Measurements from ENCODE around the gene AIFM2. TPM values are rescaled to one million over a fixed set of nuclear protein-coding genes. Genes with fewer than 3 reads are reported as not detected.

Gene AIFM2
- total and polyA plus RNA-seq, 2 of the 13 experiments (the other 11 are each of a cell fraction or from before 2014, with no cell fraction given): 20.3 to 29.5 TPM

- TF ChIP-seq PRDM10 (CRISPR knock-in tag; IDR thresholded peaks at IDR 0.05; ENCODE audit: low read depth) (peak; percentile 56; the same call in 1 of the 2 replicates), STAT5B (CRISPR knock-in tag; IDR thresholded peaks at IDR 0.05) (0 out of 2 replicates have a peak, but pooled peaks have one; percentile 30), ZNF772 (CRISPR knock-in tag; IDR thresholded peaks at IDR 0.05) (no peak), SKI (IDR thresholded peaks at IDR 0.05; ENCODE audit: partially characterized antibody) (peak; percentile 13), ZNF770 (CRISPR knock-in tag; IDR thresholded peaks at IDR 0.05) (no peak; the same call in 1 of the 2 replicates), SAFB2 (CRISPR knock-in tag; IDR thresholded peaks at IDR 0.05; ENCODE audit: borderline replicate concordance, low read depth) (no peak; the same call in 1 of the 2 replicates), ETV5 (CRISPR knock-in tag; IDR thresholded peaks at IDR 0.05; ENCODE audit: borderline replicate concordance) (no peak), GATA4 (IDR thresholded peaks at IDR 0.05; ENCODE audit: borderline replicate concordance, low read depth) (peak; percentile 83), SNAPC2 (CRISPR knock-in tag; IDR thresholded peaks at IDR 0.05) (no peak), RFX1 (IDR thresholded peaks at IDR 0.05) (no peak), FIP1L1 (IDR thresholded peaks at IDR 0.05; ENCODE audit: borderline replicate concordance, insufficient read depth, low read depth, low read length) (no peak), ZMYM3 (CRISPR knock-in tag; IDR thresholded peaks at IDR 0.05) (peak; percentile 6; the same call in 1 of the 2 replicates), ELF4 (CRISPR knock-in tag; IDR thresholded peaks at IDR 0.05; ENCODE audit: borderline replicate concordance) (0 out of 2 replicates have a peak, but pooled peaks have one; percentile 51), SATB2 (CRISPR knock-in tag; IDR thresholded peaks at IDR 0.05) (peak; percentile 20; the same call in 1 of the 2 replicates), KLF15 (CRISPR knock-in tag; IDR thresholded peaks at IDR 0.05; ENCODE audit: borderline replicate concordance) (no peak), ZIK1 (CRISPR knock-in tag; IDR thresholded peaks at IDR 0.05; ENCODE audit: borderline replicate concordance, low read depth) (no peak), ZBTB26 (CRISPR knock-in tag; IDR thresholded peaks at IDR 0.05; ENCODE audit: borderline replicate concordance) (no peak; the same call in 1 of the 2 replicates), GTF2F1 (IDR thresholded peaks at IDR 0.05; ENCODE audit: low read length) (0 out of 2 replicates have a peak, but pooled peaks have one; percentile 32), ATF4 (CRISPR knock-in tag; IDR thresholded peaks at IDR 0.05) (no peak), MAF1 (CRISPR knock-in tag; IDR thresholded peaks at IDR 0.05; ENCODE audit: borderline replicate concordance) (no peak), RCOR2 (CRISPR knock-in tag; IDR thresholded peaks at IDR 0.05) (no peak)
Observed at GRCh38 chr10:70146489-70147258, 14.0 kb upstream of the AIFM2 start, which contains the start of gene TYSND1 (continued).

Measured in HepG2 (cell line).